GM23338 (cell line): ENCODE results near the gene MGME1. TPM values are rescaled to one million over a fixed set of nuclear protein-coding genes. Genes with fewer than 3 reads are reported as not detected.

Source experiments
- ATAC-seq: fragments of 200-7000 bp; cut with Tn5 transposase; 3 replicates; pipeline ENCODE4 v1.9.1; 2020
- DNase-seq: peaks from one replicate; pipeline ENCODE4 v3.0.0-alpha.2; 2015; ENCODE audit warnings: low spot score
- H2AFZ ChIP-seq: fragments of 200-600 bp; sonication (generic); 2 replicates; pipeline ENCODE4 v1.8.0; 2016; ENCODE audit warnings: antibody characterized with exemption, mild to moderate bottlenecking, moderate library complexity
- H3F3A ChIP-seq: fragments of 200-600 bp; sonication (generic); replicated peaks from 2 replicates; pipeline ENCODE4 v1.8.0; 2017; ENCODE audit warnings: antibody characterized with exemption, mixed run types, low read depth
- H3K27ac ChIP-seq: fragments of 200-600 bp; sonication (generic); 2 replicates; pipeline ENCODE4 v1.6.1; 2016; ENCODE audit warnings: low read depth
- H3K27me3 ChIP-seq: fragments of 200-600 bp; sonication (generic); 2 replicates; pipeline ENCODE4 v1.8.0; 2016; ENCODE audit warnings: mild to moderate bottlenecking, mixed run types, moderate library complexity; ENCODE audit not compliant: insufficient read depth
- H3K36me3 ChIP-seq: fragments of 200-600 bp; sonication (generic); 2 replicates; pipeline ENCODE4 v1.8.0; 2016; ENCODE audit warnings: mild to moderate bottlenecking; ENCODE audit not compliant: insufficient read depth
- H3K4me1 ChIP-seq: fragments of 200-600 bp; sonication (generic); 2 replicates; pipeline ENCODE4 v1.8.0; 2016; ENCODE audit warnings: mild to moderate bottlenecking, moderate library complexity; ENCODE audit not compliant: insufficient read depth
- H3K4me2 ChIP-seq: fragments of 200-600 bp; sonication (generic); 2 replicates; pipeline ENCODE4 v1.7.1; 2017; ENCODE audit warnings: mixed run types
- H3K4me3 ChIP-seq: fragments of 200-600 bp; sonication (generic); 2 replicates; pipeline ENCODE4 v1.6.1; 2016; ENCODE audit warnings: mixed run types
- H3K79me2 ChIP-seq: fragments of 200-600 bp; sonication (generic); replicated peaks from 2 replicates; pipeline ENCODE4 v1.8.0; 2017; ENCODE audit warnings: mild to moderate bottlenecking; ENCODE audit not compliant: insufficient read depth
- H3K9me2 ChIP-seq: fragments of 200-600 bp; sonication (generic); 2 replicates; pipeline ENCODE4 v1.8.0; 2017; ENCODE audit not compliant: insufficient read depth
- H4K20me1 ChIP-seq: fragments of 200-600 bp; sonication (generic); replicated peaks from 2 replicates; pipeline ENCODE4 v1.8.0; 2017; ENCODE audit warnings: mild to moderate bottlenecking; ENCODE audit not compliant: insufficient read depth
- H3K27ac Mint-ChIP-seq: 2 replicates; pipeline ENCODE4 v1.8.0; 2020; ENCODE audit warnings: inconsistent platforms, mild to moderate bottlenecking, moderate library complexity, mixed read lengths
- H3K27me3 Mint-ChIP-seq: 3 replicates; pipeline ENCODE4 v1.8.0; 2022; ENCODE audit warnings: low read depth, mild to moderate bottlenecking, moderate library complexity, mixed read lengths, inconsistent platforms; ENCODE audit not compliant: insufficient read depth, poor library complexity
- H3K36me3 Mint-ChIP-seq: 3 replicates; pipeline ENCODE4 v1.8.0; 2021; ENCODE audit warnings: low read depth, mild to moderate bottlenecking, inconsistent platforms, moderate library complexity, mixed read lengths
- H3K4me1 Mint-ChIP-seq: 3 replicates; pipeline ENCODE4 v1.8.0; 2020; ENCODE audit warnings: mild to moderate bottlenecking, inconsistent platforms, mixed read lengths
- H3K4me3 Mint-ChIP-seq: 3 replicates; pipeline ENCODE4 v1.8.0; 2021; ENCODE audit warnings: moderate library complexity, mild to moderate bottlenecking, inconsistent platforms, mixed read lengths
- H3K9me3 Mint-ChIP-seq: 3 replicates; pipeline ENCODE4 v1.8.0; 2020; ENCODE audit warnings: moderate library complexity, mild to moderate bottlenecking, inconsistent platforms, mixed read lengths
- CREB1 ChIP-seq: fragments of 250-450 bp; sonication (Bioruptor Pico); IDR thresholded peaks from 2 replicates; pipeline ENCODE4 v1.5.0; 2020; ENCODE audit warnings: low read depth, mild to moderate bottlenecking, moderate library complexity
- EZH2 ChIP-seq: fragments of 200-600 bp; sonication (generic); IDR thresholded peaks from one replicate; pipeline ENCODE4 v1.8.0; 2017; ENCODE audit warnings: antibody characterized with exemption, mild to moderate bottlenecking, low read depth; ENCODE audit not compliant: unreplicated experiment
- JUNB ChIP-seq: IDR thresholded peaks from one replicate; pipeline ENCODE4 v1.6.1; 2016; ENCODE audit warnings: antibody characterized with exemption; ENCODE audit not compliant: unreplicated experiment
- NANOG ChIP-seq: IDR thresholded peaks from 2 replicates; pipeline ENCODE4 v1.6.1; 2016; ENCODE audit warnings: antibody characterized with exemption, borderline replicate concordance
- ZNF331 ChIP-seq: fragments of 250-450 bp; sonication (Bioruptor Pico); IDR thresholded peaks from 2 replicates; pipeline ENCODE4 v1.5.0; 2020; ENCODE audit warnings: low read depth, mild to moderate bottlenecking, moderate library complexity
- polyA plus RNA-seq: library from polyadenylated mRNA; unstranded; fragments of >200 nt; fragmentation: Nextera tagmentation; extraction: Ambion mirVana; gene quantifications from 2 replicates; pipeline ENCODE4 v1.2.1, GENCODE V29; 2016
- total RNA-seq: library from RNA; depleted of rRNA; stranded (reverse); fragments of >200 nt; shearing (Covaris generic); gene quantifications from 2 replicates; pipeline ENCODE4 v1.2.3, GENCODE V29; 2014
- TF ChIP-seq, protein P1 (sequence below), 2 experiments: fragments of 200-600 bp in 1 of 2; sonication (generic) in 1 of 2; conservative IDR thresholded peaks; 2 replicates each; pipeline versions ENCODE4 v1.5.1 to v1.6.1; 2016 to 2017; ENCODE audit warnings: antibody characterized with exemption in 2 of 2, low read depth in 2 of 2, mild to moderate bottlenecking in 2 of 2, moderate library complexity in 1 of 2

The MGME1 gene
- total and polyA plus RNA-seq, 2 experiments from 2014 or later, result 43.1 to 56.9 TPM

DNA sequence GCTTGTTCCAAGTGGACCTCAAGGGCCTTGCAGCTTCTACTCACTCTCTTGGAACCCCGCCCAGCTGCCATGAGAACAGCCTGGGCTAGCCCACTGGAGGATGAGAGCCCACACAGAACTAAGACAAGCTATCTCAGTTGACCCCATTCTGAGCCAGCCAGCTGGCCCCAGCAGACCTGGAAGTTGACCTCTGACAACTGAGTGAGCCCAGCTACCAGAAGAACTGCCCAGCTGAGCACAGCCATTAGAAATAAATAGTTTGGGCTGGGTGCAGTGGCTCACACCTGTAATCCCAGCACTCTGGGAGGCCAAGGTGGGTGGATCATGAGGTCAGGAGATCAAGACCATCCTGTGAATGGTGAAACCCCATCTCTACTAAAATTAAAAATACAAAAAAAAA, 37.3 kb upstream of the MGME1 start:
- H3K9me2 ChIP-seq, result peaks cover 5% of the 10 kb centered on the region; the same call in 1 of the 2 replicates
- Mint-ChIP-seq H3K27ac (no peak overlapping the region), H3K4me1 (peaks cover 36% of the 10 kb centered on the region), H3K36me3 (peaks cover 4% of the 10 kb centered on the region; the same call in 1 of the 3 replicates), H3K27me3 (peaks cover 16% of the 10 kb centered on the region), H3K4me3 (no peak overlapping the region), H3K9me3 (peaks cover 4% of the 10 kb centered on the region)
- no peaks in the 10 kb centered on the region; the same call in 1 of the 2 replicates for H3F3A ChIP-seq
- no peak overlapping the region for H3K4me3 ChIP-seq
- no peak overlapping the region for H3K27ac ChIP-seq
- H3K4me1 ChIP-seq, result peaks cover 18% of the 10 kb centered on the region
- no peak for TF ChIP-seq EZH2
- TF ChIP-seq, protein P1, sequence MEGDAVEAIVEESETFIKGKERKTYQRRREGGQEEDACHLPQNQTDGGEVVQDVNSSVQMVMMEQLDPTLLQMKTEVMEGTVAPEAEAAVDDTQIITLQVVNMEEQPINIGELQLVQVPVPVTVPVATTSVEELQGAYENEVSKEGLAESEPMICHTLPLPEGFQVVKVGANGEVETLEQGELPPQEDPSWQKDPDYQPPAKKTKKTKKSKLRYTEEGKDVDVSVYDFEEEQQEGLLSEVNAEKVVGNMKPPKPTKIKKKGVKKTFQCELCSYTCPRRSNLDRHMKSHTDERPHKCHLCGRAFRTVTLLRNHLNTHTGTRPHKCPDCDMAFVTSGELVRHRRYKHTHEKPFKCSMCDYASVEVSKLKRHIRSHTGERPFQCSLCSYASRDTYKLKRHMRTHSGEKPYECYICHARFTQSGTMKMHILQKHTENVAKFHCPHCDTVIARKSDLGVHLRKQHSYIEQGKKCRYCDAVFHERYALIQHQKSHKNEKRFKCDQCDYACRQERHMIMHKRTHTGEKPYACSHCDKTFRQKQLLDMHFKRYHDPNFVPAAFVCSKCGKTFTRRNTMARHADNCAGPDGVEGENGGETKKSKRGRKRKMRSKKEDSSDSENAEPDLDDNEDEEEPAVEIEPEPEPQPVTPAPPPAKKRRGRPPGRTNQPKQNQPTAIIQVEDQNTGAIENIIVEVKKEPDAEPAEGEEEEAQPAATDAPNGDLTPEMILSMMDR (conservative IDR thresholded peaks at IDR 0.05; ENCODE audit: low read depth in 2 of 2), result no peak
- peak; percentile 95 for TF ChIP-seq ZNF331 (CRISPR knock-in tag)
- no peaks in the 10 kb centered on the region for H3K36me3 ChIP-seq
- no peaks in the 10 kb centered on the region for H3K27me3 ChIP-seq
- no peaks in the 10 kb centered on the region for H3K79me2 ChIP-seq
- no peak overlapping the region for H3K4me2 ChIP-seq
- DNase-seq (no peak), ATAC-seq (no peak)
- H4K20me1 ChIP-seq, result no peaks in the 10 kb centered on the region; the same call in 1 of the 2 replicates
- no peak overlapping the region for H2AFZ ChIP-seq

DNA sequence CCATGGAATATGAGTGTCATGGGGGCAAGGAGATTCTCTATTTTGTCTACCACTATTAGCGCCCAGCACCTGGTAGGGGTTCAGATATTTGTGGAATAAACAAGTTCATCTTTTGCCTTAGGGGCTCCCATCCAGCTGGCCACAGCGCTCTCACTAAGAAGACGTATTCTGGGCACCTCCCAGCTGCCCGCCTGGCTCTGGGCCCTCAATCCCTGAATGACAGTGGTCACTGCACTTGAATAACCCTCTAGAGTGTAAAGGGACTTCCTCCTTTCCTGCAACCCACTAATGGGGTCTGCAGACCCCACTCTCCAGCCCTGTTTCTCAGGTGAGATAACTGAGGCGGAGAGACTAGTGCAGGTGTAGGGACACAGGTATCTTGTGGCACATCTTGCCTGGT, 36.4 kb upstream of the MGME1 start:
- Histone ChIP-seq H3K36me3 (no peaks in the 10 kb centered on the region), H3K9me2 (peaks cover 5% of the 10 kb centered on the region; the same call in 1 of the 2 replicates), H3K4me2 (no peak overlapping the region), H3K4me1 (peaks cover 27% of the 10 kb centered on the region), H3K27me3 (no peaks in the 10 kb centered on the region), H2AFZ (no peak overlapping the region), H3F3A (no peaks in the 10 kb centered on the region; the same call in 1 of the 2 replicates), H3K4me3 (no peak overlapping the region), H3K79me2 (no peaks in the 10 kb centered on the region), H4K20me1 (no peaks in the 10 kb centered on the region; the same call in 1 of the 2 replicates), H3K27ac (no peak overlapping the region)
- TF ChIP-seq, protein P1 (conservative IDR thresholded peaks at IDR 0.05; ENCODE audit: low read depth in 2 of 2), result no peak
- TF ChIP-seq CREB1 (no peak), EZH2 (no peak), NANOG (no peak), JUNB (no peak)
- Mint-ChIP-seq H3K36me3 (peaks cover 4% of the 10 kb centered on the region; the same call in 1 of the 3 replicates), H3K27ac (no peak overlapping the region), H3K4me3 (no peak overlapping the region), H3K9me3 (peaks cover 4% of the 10 kb centered on the region), H3K27me3 (peaks cover 16% of the 10 kb centered on the region), H3K4me1 (peaks cover 45% of the 10 kb centered on the region)
- DNase-seq (no peak), ATAC-seq (no peak)
